Activated CD4-positive, alpha-beta T cell treated with anti-CD3 and anti-CD28 coated beads for 36 hours (primary cell): ENCODE data around the gene EPHA7. TPM values are rescaled to one million over a fixed set of nuclear protein-coding genes. Genes with fewer than 3 reads are reported as not detected.

Source experiments
- ATAC-seq: fragments of 200-7000 bp; cut with Tn5 transposase; one replicate; pipeline ENCODE4 v1.10.0; 2021; ENCODE audit warnings: mild to moderate bottlenecking, moderate library complexity
- CTCF ChIA-PET: fragments of 350-600 bp; sonication (Branson Sonifier 250); formaldehyde crosslinking; loops from one replicate; lab custom pipeline; 2021; ENCODE audit warnings: antibody characterized with exemption; lab: Charles Lee
- POLR2A ChIA-PET: fragments of 350-600 bp; sonication (Branson Sonifier 250); formaldehyde crosslinking; loops from one replicate; lab custom pipeline; 2021; ENCODE audit warnings: antibody characterized with exemption, inconsistent platforms; lab: Charles Lee
- DNase-seq: peaks from one replicate; pipeline ENCODE4 v3.0.0-alpha.2; 2020
- H3K27ac Mint-ChIP-seq: one replicate; pipeline ENCODE4 v1.8.0; 2021; ENCODE audit warnings: mixed read lengths
- H3K27me3 Mint-ChIP-seq: one replicate; pipeline ENCODE4 v1.8.0; 2021; ENCODE audit warnings: mixed read lengths
- H3K36me3 Mint-ChIP-seq: one replicate; pipeline ENCODE4 v1.8.0; 2021; ENCODE audit warnings: low read depth, mixed read lengths
- H3K4me1 Mint-ChIP-seq: one replicate; pipeline ENCODE4 v1.8.0; 2021; ENCODE audit warnings: mixed read lengths
- H3K4me3 Mint-ChIP-seq: one replicate; pipeline ENCODE4 v1.8.0; 2021; ENCODE audit warnings: mild to moderate bottlenecking, moderate library complexity, mixed read lengths
- H3K9me3 Mint-ChIP-seq: one replicate; pipeline ENCODE4 v1.8.0; 2021; ENCODE audit warnings: low read depth, mixed read lengths
- intact Hi-C, 2 experiments: fragments of 100-400 bp; cut with DNase I in 1 of 2; cut with micrococcal nuclease in 1 of 2; formaldehyde crosslinking; loops; one replicate each; pipeline versions ENCODE4 v1.14.2 to v1.15.1; 2022 to 2024; cut with DNase I, micrococcal nuclease
- total RNA-seq, 2 experiments: library from RNA; stranded (reverse); gene quantifications; one replicate each; pipeline ENCODE4 v1.2.3, GENCODE V29; 2021

EPHA7 gene
- total RNA-seq, 2 experiments from 2014 or later, result not detected

DNA sequence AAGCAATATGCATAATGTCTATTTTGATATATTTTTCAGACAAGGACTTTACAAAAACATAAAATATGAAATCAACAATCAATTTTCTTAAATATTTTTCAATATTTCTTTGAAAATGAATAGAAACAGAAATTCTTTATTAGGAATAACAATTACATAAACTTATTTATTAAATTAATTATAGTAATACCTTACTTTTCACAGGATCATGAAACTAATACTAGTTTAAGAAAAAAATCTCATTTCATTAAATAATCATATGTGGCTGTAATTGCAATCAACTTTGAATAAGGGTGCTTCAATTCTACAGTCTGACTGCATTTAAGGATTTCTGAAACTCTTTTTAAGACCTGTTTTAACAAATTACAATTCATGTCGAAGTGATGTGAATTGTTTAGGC, 26.6 kb downstream of the EPHA7 start:
- no peak for ATAC-seq

DNA sequence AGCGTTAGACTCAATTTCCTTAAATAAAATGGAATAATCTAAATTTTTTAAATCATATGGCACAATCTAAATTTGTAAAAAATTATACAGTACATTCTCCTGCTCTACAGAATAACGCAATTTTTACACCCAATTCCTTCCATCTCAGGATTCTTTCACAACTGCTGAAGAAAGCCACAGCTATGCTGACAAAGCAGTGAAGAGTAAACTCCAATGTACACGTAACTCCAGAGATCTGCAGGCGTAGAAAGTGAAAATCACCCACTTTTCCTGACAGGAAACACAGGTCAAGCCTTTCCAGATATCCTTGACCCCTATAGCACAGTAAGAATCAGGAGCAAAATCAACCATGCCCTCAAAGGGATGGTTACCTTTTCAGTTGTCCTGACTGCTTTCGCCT, 27.4 kb downstream of the EPHA7 start:
- Mint-ChIP-seq H3K9me3 (peaks cover 4% of the 10 kb centered on the region), H3K27me3 (no peaks in the 10 kb centered on the region), H3K27ac (no peak overlapping the region), H3K36me3 (no peaks in the 10 kb centered on the region), H3K4me3 (no peak overlapping the region), H3K4me1 (no peaks in the 10 kb centered on the region)
- POLR2A ChIA-PET, result no interaction called here
- CTCF ChIA-PET, result no interaction called here
- intact Hi-C loops, result no loop called here
- DNase-seq, result no peak
- ATAC-seq, result no peak

More for the DNA sequence above, 26.6 kb downstream of the EPHA7 start:
- H3K9me3 Mint-ChIP-seq, result no peaks in the 10 kb centered on the region
- ChIA-PET CTCF (no interaction called here), POLR2A (no interaction called here)
- H3K27ac Mint-ChIP-seq, result no peak overlapping the region
- no peaks in the 10 kb centered on the region for H3K36me3 Mint-ChIP-seq
- H3K4me3 Mint-ChIP-seq, result no peak overlapping the region
- H3K4me1 Mint-ChIP-seq, result no peaks in the 10 kb centered on the region
- intact Hi-C loops, result no loop called here
- no peaks in the 10 kb centered on the region for H3K27me3 Mint-ChIP-seq
- no peak for DNase-seq

DNA sequence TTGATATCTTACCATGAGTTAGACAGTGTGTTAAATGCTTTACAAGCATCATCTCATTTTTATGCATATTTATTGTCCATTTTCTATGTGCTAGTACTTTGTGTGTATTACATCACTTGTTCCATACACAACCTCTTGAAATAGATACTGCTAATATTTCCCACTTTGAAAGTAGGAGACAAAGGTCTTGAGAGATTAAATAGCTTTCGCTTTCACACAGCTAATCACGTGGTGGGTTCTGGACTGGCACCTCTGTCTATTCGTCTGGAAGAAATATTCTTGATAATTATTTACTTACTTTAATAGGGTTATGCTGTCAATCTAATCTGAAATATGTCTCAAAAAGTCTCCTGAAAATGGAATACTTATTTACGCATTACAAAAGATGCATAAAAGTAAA, 30.2 kb downstream of the EPHA7 start:
- DNase-seq, result no peak
- POLR2A ChIA-PET, result no interaction called here

DNA sequence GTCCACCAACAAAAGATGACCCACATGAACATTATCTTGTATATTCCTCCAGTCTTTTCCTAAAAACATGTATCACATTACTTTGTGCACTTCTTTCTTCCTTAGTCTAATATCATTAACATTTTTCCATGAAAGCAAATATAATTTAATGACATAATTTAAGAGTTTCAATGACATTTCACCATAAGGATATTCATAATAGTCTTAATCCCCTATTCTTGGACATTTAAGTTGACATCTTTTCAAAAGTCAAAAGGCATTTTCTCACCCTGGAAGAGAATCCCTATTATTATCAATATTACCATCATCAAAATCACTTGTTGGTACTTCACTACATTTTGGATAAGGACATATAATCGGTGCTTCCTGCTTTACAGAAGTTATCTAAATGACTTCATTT, 31.3 kb downstream of the EPHA7 start:
- intact Hi-C loops, result no loop called here

More for the DNA sequence above, 30.2 kb downstream of the EPHA7 start:
- no peak for ATAC-seq
- Mint-ChIP-seq H3K4me3 (no peak overlapping the region), H3K27me3 (no peaks in the 10 kb centered on the region), H3K36me3 (no peaks in the 10 kb centered on the region), H3K4me1 (no peaks in the 10 kb centered on the region), H3K9me3 (peaks cover 7% of the 10 kb centered on the region), H3K27ac (no peak overlapping the region)
- CTCF ChIA-PET, result no interaction called here
- intact Hi-C loops, result no loop called here

DNA sequence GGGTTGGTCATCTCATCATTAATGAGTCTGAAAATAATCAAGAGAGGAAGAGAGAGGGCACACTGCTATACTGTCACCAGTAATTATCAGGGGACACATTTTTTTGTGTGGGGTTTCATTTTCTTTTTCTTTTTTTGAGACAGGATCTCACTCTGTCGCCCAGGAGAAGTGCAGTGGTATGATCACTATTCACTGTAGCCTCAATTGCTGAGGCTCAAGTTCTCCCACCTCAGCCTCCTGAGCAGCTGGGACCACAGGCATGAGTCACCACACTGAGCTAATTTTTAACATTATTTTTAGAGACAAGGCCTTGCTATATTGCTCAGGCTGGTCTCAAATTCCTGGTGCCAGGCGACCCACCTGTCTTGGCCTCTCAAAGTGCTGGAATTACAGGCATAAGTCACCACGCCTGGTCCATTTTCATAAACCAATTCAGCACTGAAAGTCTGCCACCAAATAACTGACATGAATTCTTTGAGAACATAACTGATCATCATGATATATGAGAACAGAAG, 43.3 kb downstream of the EPHA7 start:
- ATAC-seq (no peak), DNase-seq (no peak)
- Mint-ChIP-seq H3K9me3 (peaks cover 4% of the 10 kb centered on the region), H3K36me3 (no peaks in the 10 kb centered on the region), H3K27ac (no peak overlapping the region), H3K4me3 (no peak overlapping the region), H3K4me1 (no peaks in the 10 kb centered on the region), H3K27me3 (no peaks in the 10 kb centered on the region)
- intact Hi-C loops, result no loop called here
- POLR2A ChIA-PET, result no interaction called here
- CTCF ChIA-PET, result interaction anchor here (0.6 kb wide), 1 partner anchor 521 kb away, joined by 3 read pairs; no protein-coding TSS in a partner anchor

More for the DNA sequence above, 31.3 kb downstream of the EPHA7 start:
- Mint-ChIP-seq H3K4me3 (no peak overlapping the region), H3K27ac (no peak overlapping the region), H3K9me3 (peaks cover 7% of the 10 kb centered on the region), H3K36me3 (no peaks in the 10 kb centered on the region), H3K27me3 (no peaks in the 10 kb centered on the region), H3K4me1 (no peaks in the 10 kb centered on the region)
- ATAC-seq (no peak), DNase-seq (no peak)
- POLR2A ChIA-PET, result no interaction called here
- CTCF ChIA-PET, result no interaction called here

DNA sequence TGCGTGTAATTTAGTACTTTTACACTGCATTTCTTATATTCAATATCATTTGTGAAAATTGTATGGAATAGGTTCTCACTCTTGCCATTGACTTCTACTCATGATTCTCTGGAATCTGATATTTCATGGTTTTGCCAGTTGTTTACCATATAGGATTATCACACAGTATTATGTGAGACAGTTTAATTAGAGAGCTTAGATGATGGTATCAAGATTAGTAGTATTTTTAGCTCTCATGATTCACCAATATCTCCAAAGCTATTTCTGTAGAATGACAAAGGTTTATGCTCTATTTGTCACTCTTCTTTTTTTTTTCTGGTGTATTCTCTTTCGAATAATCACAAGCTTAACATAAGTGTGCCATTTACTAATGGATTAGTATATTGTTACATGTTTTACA, 45.9 kb downstream of the EPHA7 start:
- no peak for ATAC-seq
- H3K4me1 Mint-ChIP-seq, result no peaks in the 10 kb centered on the region
- POLR2A ChIA-PET, result no interaction called here
- no peaks in the 10 kb centered on the region for H3K27me3 Mint-ChIP-seq
- H3K27ac Mint-ChIP-seq, result no peak overlapping the region
- no peak for DNase-seq
- no peaks in the 10 kb centered on the region for H3K36me3 Mint-ChIP-seq
- CTCF ChIA-PET, result interaction anchor here (0.6 kb wide), 1 partner anchor 13 kb away, joined by 4 read pairs; no protein-coding TSS in a partner anchor
- intact Hi-C loops, result no loop called here
- peaks cover 4% of the 10 kb centered on the region for H3K9me3 Mint-ChIP-seq
- no peak overlapping the region for H3K4me3 Mint-ChIP-seq

DNA sequence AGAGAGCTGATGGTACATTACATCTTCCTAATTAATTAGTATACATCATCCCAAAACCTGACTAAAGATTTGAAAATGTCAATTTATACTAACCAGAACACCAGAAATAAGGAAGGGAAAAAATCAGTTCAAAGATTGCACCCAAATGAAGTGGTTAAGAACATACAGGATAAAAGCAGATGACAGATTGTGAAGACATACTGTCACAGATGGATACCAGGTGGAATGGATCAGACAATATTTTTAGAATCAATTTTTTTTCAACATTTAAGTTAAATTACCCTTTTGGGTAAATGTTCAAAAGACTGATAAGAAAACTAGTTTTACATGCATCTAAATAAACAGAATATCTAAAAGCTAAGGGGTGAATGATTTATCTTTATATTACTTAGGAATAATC, 47.6 kb downstream of the EPHA7 start:
- POLR2A ChIA-PET, result no interaction called here
- Mint-ChIP-seq H3K36me3 (no peaks in the 10 kb centered on the region), H3K9me3 (no peaks in the 10 kb centered on the region)

DNA sequence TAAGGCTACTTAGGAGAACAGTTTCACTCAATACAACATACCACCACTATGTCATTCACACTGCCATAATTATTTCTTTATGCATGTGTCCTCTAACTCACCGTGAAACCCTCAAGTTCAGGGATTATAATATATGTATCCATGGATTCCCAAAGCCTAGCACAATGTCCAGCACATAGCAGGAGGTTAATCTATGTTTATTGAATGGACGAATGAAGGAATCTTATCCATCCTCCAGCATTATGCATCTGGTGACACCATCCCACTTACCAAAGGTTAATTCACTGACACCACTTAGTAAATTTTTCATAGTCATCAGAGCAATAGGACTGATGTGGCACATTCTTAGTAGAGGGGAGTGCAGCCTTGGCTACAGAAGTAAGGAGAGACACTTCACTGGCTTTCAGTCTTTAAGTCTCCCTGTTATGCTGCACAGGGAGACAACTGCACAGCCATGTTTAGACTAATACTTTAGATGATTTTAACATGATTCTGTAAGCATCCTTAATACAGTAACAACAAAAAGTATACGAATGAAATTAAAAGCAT, 49.7 kb downstream of the EPHA7 start:
- ATAC-seq, result no peak
- DNase-seq, result no peak
- Mint-ChIP-seq H3K27ac (no peak overlapping the region), H3K36me3 (no peaks in the 10 kb centered on the region), H3K9me3 (no peaks in the 10 kb centered on the region), H3K4me3 (no peak overlapping the region), H3K4me1 (no peaks in the 10 kb centered on the region), H3K27me3 (no peaks in the 10 kb centered on the region)
- intact Hi-C loops, result no loop called here
- POLR2A ChIA-PET, result no interaction called here
- CTCF ChIA-PET, result no interaction called here

More for the DNA sequence above, 47.6 kb downstream of the EPHA7 start:
- Mint-ChIP-seq H3K27ac (no peak overlapping the region), H3K27me3 (no peaks in the 10 kb centered on the region), H3K4me3 (no peak overlapping the region), H3K4me1 (no peaks in the 10 kb centered on the region)
- intact Hi-C loops, result no loop called here
- ATAC-seq (no peak), DNase-seq (no peak)
- CTCF ChIA-PET, result no interaction called here

DNA sequence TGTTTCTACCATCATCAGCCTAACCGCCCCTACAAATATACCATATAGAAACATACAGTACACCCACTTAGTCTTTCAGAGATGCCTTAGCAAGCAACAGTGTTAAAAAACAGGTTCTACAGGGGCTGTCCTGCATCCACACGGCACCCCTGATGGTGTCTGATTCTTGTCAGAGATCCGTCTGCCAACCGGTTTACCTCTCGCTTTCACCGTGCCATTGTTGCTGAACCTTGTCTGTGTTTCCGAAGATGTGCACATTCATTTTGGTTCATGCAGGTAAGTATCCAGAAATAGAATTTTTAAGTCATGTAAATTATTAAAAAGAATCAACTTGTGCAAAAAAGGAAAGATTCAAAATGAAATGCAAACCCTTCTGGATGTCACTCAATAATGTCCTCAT, 52.9 kb downstream of the EPHA7 start:
- CTCF ChIA-PET, result interaction anchor here (1.6 kb wide), 1 partner anchor 49 kb away, joined by 3 read pairs; no protein-coding TSS in a partner anchor
- POLR2A ChIA-PET, result no interaction called here
- Mint-ChIP-seq H3K4me1 (no peaks in the 10 kb centered on the region), H3K4me3 (no peak overlapping the region), H3K27ac (no peak overlapping the region), H3K9me3 (peaks cover 2% of the 10 kb centered on the region), H3K36me3 (no peaks in the 10 kb centered on the region), H3K27me3 (no peaks in the 10 kb centered on the region)
- no peak for ATAC-seq
- no peak for DNase-seq
- intact Hi-C loops, result no loop called here

DNA sequence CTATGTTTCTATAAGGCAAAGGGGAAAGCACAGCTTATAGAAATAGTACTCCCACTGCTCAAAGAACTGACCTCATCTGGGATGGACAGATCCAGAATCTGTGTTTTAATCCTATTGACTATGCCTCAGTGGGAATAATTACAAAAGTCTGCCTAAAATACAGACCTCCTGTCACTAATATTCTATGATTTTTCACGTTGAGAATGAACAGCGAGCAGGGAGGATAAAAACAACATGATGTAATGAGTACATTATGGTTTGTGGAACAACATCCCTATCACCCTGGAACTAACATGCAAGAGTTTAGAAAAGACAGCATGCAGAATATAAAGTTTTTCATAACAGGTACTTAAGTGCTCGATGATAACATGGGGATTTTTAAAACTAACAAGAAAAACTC, 53.9 kb downstream of the EPHA7 start:
- POLR2A ChIA-PET, result no interaction called here
- no peaks in the 10 kb centered on the region for H3K36me3 Mint-ChIP-seq

DNA sequence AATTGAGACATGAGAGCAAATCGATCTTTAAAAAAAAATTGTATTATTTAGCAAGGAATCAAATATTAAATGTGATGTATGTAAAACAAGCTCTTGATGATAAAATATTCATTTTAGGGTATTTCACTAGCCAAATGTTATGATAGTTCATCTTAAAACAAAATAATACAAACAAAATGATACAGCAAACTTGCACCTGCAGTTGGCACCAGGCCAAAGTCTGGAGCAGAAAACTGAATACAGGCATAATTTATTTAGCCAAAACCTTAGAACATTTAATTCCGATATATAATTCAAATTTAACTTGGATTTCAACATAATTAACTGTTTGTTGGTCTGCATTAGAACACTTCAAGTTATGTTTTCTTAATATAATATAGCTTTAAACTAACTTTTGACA, 60.9 kb downstream of the EPHA7 start:
- no peak for DNase-seq
- H3K27me3 Mint-ChIP-seq, result no peaks in the 10 kb centered on the region
- H3K9me3 Mint-ChIP-seq, result peaks cover 3% of the 10 kb centered on the region
- no peak for ATAC-seq
- ChIA-PET CTCF (interaction anchor here (1.0 kb wide), 1 partner anchor 10 kb away, joined by 3 read pairs; no protein-coding TSS in a partner anchor), POLR2A (no interaction called here)
- intact Hi-C loops, result no loop called here
- no peaks in the 10 kb centered on the region for H3K4me1 Mint-ChIP-seq
- no peaks in the 10 kb centered on the region for H3K36me3 Mint-ChIP-seq
- no peak overlapping the region for H3K4me3 Mint-ChIP-seq
- no peak overlapping the region for H3K27ac Mint-ChIP-seq

More for the DNA sequence above, 53.9 kb downstream of the EPHA7 start:
- Mint-ChIP-seq H3K27ac (no peak overlapping the region), H3K9me3 (peaks cover 2% of the 10 kb centered on the region), H3K4me3 (no peak overlapping the region), H3K4me1 (no peaks in the 10 kb centered on the region), H3K27me3 (no peaks in the 10 kb centered on the region)
- DNase-seq (no peak), ATAC-seq (no peak)
- CTCF ChIA-PET, result no interaction called here
- intact Hi-C loops, result no loop called here

DNA sequence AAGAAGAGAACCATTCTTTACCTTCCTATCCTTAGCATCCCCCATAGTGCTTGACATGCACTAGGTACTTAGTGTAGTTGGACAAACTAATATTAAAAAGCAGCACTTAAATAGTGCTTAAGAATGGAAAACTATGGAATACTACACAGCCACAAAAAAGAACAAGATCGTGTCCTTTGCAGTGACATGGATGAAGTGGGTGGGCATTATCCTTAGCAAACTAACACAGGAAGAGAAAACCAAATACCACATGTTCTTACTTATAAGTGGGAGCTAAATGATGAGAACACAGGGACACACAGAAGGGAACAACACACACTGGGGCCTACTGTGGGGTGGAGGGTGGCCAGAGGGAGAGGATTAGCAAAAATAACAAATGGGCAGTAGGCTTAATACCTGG, 66.8 kb downstream of the EPHA7 start:
- intact Hi-C loops, result no loop called here
- H3K27me3 Mint-ChIP-seq, result no peaks in the 10 kb centered on the region
- H3K4me1 Mint-ChIP-seq, result no peaks in the 10 kb centered on the region
- no peak overlapping the region for H3K4me3 Mint-ChIP-seq
- ChIA-PET CTCF (no interaction called here), POLR2A (no interaction called here)
- peaks cover 4% of the 10 kb centered on the region for H3K9me3 Mint-ChIP-seq
- no peak overlapping the region for H3K27ac Mint-ChIP-seq
- no peaks in the 10 kb centered on the region for H3K36me3 Mint-ChIP-seq
- ATAC-seq (no peak), DNase-seq (no peak)
